ENCODE results near the gene TOP2B.

TOP2B gene, protein sequence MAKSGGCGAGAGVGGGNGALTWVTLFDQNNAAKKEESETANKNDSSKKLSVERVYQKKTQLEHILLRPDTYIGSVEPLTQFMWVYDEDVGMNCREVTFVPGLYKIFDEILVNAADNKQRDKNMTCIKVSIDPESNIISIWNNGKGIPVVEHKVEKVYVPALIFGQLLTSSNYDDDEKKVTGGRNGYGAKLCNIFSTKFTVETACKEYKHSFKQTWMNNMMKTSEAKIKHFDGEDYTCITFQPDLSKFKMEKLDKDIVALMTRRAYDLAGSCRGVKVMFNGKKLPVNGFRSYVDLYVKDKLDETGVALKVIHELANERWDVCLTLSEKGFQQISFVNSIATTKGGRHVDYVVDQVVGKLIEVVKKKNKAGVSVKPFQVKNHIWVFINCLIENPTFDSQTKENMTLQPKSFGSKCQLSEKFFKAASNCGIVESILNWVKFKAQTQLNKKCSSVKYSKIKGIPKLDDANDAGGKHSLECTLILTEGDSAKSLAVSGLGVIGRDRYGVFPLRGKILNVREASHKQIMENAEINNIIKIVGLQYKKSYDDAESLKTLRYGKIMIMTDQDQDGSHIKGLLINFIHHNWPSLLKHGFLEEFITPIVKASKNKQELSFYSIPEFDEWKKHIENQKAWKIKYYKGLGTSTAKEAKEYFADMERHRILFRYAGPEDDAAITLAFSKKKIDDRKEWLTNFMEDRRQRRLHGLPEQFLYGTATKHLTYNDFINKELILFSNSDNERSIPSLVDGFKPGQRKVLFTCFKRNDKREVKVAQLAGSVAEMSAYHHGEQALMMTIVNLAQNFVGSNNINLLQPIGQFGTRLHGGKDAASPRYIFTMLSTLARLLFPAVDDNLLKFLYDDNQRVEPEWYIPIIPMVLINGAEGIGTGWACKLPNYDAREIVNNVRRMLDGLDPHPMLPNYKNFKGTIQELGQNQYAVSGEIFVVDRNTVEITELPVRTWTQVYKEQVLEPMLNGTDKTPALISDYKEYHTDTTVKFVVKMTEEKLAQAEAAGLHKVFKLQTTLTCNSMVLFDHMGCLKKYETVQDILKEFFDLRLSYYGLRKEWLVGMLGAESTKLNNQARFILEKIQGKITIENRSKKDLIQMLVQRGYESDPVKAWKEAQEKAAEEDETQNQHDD (N-terminal part only)

DNA sequence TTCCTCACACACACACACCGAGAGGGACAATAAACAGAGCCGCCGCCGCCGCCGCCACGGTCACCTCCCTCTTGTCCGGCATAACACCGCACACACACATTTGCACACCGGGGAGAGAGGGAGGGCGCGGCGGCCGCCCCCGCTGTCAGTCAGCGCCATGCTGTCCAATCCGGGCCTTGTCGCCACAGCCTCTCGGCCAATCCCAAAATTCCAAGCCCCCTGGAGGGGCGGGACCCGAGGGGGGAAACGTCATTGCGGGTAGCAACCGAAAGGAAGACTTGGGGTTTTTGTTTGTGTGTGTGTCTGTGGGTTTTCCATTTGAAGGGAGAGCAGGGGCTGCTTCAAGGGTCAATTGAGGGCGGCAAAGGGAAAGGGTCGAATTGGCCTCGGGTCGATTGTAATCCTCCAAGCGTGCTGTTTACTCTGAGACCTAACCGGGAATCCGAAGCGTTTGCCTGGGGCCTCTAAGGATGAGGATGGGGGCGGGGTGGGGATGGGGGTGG lies at the start of gene TOP2B:
Gene TOP2B, minus strand, starts transcription at position 96 of the 503 bp plus-strand sequence. CDS start 610 bp downstream, outside the sequence.
- DNase-seq (ENCODE audit: low read depth in 2 of 2), result peak; percentile 87 to 90

DNA sequence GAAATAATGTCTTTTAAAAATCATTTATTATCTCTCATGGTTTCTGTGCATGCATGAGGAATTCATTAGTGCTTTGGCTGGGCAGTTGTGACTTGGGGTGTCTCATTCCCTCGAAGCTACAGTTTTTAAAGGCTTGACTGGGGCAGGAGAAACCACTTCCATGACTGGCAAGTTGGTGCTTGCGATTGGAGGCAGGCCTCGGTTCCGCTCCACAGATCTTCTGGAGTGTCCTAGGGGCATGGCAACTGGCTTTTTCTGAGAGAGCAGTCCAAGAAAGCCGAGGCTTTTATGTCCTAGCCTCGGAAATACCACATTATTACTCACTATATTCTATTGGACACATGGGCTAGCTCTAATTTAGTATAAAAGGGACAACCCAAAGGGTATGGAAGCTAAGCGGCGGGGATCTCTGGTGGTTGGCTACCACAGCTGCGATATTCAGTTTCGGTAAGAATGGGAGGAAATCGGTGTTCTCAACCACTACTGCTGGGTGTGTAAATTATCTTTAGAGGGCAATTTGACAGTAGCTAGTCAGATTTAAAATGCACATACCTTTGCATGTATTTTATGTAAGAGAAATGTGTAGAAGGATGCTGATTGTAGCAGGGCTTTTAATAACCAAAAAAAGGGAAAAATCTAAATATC lies 48.8 kb upstream of the TOP2B start:
- DNase-seq (ENCODE audit: low read depth in 2 of 2), result no peak

DNA sequence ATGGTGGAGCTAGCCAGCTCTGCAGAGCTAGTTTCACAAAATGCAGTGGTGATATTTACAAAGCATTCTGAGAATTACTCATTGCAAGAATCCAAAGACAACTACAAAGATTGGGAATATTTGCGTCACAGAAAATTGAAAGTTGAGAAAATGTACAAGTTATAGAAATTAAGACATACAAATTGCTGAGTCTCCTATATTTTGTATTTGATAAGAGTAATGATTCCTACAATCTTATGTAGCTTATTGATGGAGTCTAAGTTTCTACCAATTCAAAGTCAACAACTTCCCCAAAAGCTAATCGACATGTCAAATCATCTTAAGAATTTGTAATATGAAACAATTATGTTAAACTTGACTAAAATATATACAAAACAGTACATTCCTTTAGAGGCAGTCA lies 46.4 kb upstream of the TOP2B start:
- DNase-seq (ENCODE audit: low read depth in 2 of 2), result no peak

DNA sequence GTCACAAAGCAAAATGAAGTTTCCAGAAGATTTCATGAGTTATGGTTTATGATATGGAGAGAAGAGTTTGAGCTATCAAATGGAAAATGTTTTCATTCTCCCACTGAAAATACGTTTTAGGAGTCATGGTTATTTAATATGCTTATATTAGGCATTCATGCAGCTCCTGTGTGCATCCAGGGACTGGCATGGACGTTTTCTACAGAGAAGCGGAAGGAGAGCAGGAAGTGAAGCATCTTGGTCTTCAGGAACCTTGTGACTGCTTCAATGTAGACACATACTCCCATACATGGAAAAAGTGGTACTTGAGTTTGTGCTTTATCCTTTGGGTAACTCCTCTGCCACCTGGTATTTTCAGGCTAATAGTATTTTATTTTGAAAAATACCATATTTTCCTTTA lies 43.3 kb upstream of the TOP2B start:
- DNase-seq (ENCODE audit: low read depth in 2 of 2), result no peak

DNA sequence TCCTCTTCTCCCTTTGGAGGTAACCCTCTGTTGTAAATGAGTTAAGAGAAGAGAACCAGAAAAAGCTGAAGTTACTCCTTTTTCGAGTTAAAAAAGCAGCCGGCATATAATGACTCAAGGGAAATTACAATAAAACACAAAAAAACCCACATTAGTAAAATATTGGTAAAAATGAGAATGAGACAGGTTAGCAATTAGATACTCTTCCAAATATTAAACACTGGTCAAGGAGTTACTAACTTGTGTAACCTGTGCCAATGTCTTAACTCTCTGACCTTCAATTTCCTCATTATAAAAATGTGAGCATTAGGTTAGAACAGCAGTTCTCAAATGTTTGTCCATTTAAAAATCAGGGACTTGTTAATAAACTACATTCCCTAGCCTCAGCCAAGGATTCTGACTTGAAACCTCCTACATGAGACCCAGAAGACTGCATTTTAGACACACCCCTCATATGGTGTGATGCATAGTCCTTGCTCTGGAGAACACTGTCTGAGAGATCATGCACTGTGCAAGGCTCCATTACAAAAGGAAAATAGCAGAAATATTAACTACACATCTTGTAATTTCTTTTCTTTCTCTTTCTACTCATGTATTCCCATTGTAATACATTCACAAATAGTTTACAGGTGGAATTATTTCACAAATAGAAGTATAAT lies 42.7 kb upstream of the TOP2B start:
- DNase-seq (ENCODE audit: low read depth in 2 of 2), result no peak

DNA sequence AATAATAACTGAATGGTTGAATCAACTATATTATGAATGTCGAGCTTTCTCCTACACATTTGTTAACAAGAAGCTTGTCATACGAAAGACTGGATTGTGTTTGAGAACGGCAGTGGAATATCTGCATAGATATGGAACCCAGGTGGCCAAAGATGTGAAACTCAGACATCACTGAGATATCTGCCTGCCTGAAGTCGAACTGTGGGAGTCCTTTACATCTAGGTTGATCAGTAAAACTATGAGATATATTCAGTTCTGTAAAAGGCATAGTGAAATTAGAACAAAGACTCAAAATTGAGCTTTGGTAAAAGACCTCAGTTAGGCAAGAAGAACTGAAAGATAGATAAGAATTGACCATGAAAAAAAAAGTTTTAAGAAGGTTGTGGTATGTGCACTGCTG lies 41.5 kb upstream of the TOP2B start:
- DNase-seq (ENCODE audit: low read depth in 2 of 2), result no peak

DNA sequence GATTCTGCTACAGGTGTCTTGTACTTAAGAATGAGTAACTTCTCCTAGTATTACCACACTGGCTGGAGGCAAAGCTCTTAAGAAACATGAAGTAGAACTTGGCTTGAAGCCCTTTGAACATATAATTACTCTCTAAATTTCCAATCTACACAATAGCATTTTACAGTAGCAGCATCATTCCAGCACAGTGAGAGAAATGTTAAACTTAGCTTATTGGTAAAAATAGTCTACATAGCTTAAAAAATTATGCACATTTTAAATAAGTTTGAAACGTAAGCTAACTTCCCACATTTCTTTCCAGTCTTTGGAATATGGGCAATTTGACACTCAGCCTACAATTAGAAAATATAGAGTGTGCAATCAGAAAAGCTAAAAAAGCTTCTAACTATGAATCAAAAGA lies 32.8 kb upstream of the TOP2B start:
- no peak for DNase-seq (ENCODE audit: low read depth in 2 of 2)

DNA sequence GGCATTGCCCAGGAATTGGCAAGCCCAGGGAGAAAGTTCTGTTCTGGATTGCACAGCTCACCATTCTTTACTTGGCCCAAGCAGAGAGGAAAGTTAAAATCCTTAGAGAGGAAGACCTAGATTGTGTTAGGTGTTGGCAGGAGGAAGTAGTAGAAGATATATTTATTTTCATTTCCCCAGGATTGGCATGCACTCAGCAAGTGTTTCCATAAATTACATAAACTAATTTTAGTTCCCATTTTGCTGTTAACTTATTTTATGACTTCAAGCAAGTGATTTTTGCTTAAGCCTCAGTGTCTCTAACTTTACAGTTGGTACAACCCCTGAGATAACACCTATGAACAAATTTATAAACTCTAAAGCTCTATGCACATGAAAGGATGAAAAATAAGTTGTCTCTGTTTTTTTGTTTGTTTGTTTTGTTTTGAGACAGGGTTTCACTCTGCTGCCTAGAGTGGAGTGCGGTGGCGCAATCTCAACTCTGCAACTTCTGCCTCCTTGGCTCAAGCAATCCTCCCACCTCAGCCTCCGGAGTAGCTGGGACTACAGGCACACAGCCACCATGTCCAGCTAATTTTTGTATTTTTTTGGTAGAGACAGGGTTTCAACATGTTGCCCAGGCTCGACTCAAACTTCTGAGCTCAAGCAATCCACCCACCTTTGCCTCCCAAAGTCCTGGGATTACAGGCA lies 31.2 kb upstream of the TOP2B start:
- DNase-seq (ENCODE audit: low read depth in 2 of 2), result no peak

DNA sequence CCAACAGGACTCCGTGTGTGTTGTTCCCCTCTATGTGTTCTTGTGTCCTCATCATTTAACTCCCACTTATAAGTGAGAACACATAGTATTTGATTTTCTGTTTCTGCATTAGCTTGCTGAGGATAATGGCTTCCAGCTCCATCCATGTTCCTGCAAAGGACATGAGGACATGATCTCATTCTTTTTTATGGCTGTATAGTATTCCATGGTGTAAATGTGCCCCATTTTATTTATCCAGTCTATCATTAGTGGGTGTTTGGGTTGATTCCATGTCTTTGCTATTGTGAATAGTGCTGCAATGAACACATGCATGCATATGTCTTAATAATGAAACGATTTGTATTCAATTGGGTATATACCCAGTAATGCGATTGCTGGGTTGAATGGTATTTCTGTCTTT lies 28.5 kb upstream of the TOP2B start:
- no peak for DNase-seq (ENCODE audit: low read depth in 2 of 2)

DNA sequence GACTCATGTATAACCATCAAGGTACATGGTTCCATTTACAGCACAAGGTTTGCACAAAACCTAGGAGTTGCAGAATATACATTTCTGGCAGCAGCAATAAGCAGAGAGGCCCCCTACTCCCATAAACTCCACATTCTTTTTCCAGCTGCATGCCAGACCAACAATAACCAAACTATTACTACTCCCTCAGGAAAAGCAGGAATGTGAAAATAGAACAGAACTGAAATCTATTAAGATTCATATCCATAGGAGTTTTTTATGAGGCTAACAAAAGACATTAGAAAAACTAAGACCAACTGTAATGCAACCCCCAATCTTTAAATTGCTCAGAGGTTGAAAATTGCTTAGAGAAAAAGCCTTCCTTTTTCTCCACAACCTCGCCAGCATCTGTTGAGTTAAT lies 27.6 kb upstream of the TOP2B start:
- DNase-seq (ENCODE audit: low read depth in 2 of 2), result no peak

DNA sequence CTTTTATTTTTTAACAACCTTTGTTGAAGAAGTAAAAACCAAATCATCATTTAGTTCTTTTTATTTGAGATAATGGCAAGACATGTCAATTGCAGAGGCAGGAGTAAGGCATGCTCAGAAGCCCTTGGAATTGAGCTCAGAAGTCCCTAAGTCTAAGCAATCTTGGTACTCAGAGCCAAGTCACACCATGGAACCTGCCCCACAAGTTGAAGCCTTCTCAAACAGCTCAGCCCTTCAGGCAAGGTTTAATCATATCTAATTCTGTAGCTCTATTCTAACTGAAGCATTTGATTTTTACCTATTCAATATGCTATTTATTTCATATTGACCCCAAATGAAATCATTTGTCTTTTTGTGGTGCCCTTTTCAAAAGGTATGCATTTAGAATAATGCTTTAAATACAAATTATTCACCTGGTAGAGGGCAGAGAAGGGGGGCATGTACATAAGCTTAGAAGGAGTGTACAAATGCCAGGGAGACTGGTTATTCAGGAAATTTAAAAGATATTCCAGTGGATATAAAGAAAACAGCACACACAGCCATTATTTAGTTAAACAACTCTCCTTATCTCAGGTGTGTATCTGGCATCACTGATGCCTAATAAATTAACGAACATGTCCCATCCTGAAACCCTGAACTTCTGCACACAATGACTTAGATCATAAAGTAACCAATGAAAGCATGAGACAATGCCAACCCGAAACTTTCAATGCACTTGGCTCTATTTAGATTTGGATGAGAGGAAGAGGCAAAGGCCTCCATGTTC lies 26.2 kb upstream of the TOP2B start:
- DNase-seq (ENCODE audit: low read depth in 2 of 2), result no peak

DNA sequence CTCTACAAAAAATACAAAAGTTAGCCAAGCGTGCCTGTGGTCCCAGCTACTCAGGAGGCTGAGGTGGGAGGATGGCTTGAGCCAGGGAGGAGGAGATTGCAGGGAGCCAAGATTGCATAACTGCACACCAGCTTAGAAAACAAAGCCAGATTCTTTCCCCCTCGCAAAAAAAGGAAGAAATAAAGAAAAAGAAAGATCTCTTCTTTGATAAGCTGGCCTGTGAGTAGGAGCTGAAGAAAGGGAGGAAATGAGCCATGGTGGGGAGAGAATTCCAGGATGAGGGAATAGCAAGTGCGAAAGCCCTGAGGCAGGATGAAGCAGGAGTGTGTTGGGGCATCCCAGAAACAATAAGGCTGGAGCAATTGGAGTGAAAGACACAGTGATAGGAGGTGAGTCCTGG lies 24.5 kb upstream of the TOP2B start:
- DNase-seq (ENCODE audit: low read depth in 2 of 2), result no peak

DNA sequence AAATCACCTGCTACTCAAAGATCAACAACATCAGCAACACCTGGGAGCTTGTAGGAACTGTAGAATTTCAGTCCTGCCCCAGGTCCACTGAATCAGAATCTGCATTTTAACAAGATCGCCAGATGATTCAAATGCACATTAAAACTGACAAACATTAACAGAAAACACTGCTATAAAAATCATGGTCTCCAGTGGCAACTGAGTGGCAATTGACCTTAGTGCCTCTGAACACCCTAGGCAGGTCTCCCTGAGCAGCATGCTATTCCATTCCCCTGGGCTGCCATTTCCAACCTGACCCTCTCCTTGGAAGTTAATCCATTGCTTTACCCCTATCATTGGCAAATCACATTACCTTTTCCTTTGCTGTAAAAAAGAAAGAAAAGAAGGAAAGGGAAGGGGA lies 23.0 kb upstream of the TOP2B start:
- no peak for DNase-seq (ENCODE audit: low read depth in 2 of 2)

DNA sequence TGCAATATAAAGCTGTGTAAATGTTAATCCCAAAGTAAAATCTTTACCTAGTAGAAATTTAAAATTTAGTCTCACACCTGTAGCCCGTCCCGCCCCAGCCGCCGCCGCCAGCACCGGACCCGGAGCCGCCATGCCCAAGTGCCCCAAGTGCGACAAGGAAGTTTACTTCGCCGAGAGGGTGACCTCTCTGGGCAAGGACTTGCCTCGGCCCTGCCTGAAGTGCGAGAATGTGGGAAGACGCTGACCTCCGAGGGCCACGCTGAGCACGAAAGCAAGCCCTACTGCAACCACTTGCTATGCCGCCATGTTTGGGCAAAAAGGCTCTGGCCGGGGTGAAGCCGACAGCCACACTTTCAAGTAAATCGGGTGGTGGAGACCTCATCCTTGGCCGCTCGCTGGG lies 22.1 kb upstream of the TOP2B start:
- DNase-seq (ENCODE audit: low read depth in 2 of 2), result no peak

DNA sequence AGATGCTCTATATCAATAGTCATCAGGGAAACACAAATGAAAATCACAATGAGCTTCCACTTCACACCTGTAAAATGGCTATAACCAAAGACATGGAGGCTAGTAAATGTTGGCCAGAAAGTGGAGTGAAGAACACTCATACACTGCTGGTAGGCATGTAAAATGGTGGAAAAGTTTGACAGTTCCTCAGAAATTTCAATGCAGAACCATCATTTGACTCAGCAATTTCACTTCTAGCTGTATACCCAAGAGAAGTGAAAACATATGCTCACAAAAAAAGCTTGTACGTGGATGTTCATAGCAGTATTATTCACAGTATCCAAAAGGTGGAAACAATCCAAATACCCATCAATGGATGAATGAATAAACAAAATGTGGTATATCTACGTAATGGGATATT lies 19.2 kb upstream of the TOP2B start:
- no peak for DNase-seq (ENCODE audit: low read depth in 2 of 2)

DNA sequence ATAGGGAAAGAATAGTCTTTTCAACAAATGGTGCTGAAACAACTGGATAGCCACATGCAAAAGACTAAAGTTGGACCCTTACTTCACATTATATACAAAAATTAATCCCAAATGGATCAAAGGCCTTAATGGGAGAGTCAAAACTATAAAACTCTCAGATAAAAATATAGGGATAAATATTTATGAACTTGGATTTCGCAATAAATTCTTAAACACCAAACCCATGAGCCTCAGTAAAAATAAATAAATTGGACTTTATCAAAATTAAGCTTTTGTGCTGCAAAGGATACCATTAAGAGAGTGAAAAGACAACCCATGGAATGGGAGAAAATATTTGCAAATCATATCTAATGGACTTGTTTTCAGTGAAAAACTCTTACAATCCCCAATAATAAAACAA lies 18.7 kb upstream of the TOP2B start:
- no peak for DNase-seq (ENCODE audit: low read depth in 2 of 2)

DNA sequence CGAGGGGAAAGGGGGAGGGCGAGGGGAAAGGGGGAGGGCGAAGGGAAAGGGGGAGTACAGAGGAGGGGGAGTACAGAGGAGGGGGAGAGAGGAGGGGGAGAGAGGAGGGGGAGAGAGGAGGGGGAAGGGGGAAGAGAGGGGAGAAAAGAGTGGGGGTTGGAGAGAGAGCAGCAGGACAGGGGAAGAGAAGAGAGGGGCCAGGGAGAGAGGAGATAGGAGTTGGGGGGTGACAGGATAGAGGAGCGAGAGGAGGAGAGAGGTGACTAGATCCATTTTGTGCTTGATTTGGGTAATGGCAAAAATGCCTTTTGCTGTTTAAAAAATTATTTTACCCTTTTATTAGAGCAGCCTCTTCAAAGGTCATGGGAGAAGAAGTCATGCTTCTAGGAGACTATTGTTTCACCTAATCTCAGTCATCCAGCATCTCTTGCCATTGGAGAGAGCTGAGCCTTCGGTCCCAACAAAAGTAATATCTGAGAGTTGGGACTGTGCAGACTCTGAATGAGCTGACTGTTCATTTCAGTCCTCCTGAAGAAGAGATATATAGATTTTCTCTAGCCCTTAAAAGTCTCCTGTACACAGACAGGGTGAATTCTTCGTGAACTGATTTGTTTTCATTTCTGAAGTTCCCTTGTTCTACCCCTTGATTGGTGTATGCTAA lies 15.1 kb upstream of the TOP2B start:
- DNase-seq (ENCODE audit: low read depth in 2 of 2), result no peak

DNA sequence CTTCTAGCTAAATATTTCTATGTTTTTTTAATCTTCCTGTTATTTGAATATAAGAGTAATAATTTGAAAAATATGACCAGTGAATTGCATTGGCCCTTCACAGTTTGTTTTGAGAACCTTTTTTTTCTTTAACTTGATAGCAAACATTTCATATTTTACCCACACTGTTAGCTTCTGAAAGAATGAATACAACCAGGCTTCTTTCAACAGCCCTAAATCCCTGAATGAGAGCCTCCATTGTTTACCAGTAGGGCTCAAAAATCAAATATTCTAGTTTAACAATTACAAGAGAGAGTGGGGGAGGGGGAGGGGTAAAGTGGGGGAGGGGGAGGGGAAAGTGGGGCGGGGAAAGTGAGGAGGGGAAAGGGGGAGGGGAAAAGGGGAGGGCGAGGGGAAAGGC lies 14.5 kb upstream of the TOP2B start:
- DNase-seq (ENCODE audit: low read depth in 2 of 2), result no peak

DNA sequence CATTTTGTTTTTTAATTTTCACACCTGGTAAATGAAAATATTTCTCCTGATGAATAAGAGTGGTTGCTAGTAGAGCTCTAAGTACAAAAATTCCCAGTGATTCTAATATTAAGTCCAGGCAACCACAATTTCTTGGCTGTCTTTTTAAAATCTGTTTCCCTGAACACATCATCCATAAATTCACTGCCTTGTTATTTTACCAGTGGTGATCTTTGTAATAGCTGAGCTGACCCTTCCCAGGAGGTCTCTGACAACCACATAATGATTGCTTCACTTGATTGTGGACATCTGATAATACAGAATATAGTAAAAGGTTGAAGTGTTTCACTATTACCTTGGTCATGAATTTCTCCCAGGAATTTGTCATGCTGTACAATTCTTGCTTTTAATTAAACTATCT lies 13.9 kb upstream of the TOP2B start:
- DNase-seq (ENCODE audit: low read depth in 2 of 2), result no peak

Data from activated CD8-positive, alpha-beta memory T cell treated with anti-CD3 and anti-CD28 coated beads for 4 hours (primary cell).